ENCODE data around the gene ENAH.

- TF ChIP-seq EZH2 (IDR thresholded peaks at IDR 0.05) (no peak), POLR2AphosphoS5 (IDR thresholded peaks at IDR 0.05; ENCODE audit: borderline replicate concordance, low read depth, low read length) (no peak)
These were observed 185.5 kb downstream of the ENAH start for GRCh38 chr1:225467193-225468020.

All from SK-N-MC (cell line).